Endothelial cell of umbilical vein (primary cell): ENCODE data around the gene MYO1E. TPM values are rescaled to one million over a fixed set of nuclear protein-coding genes. Genes with fewer than 3 reads are reported as not detected.

Source experiments
- BruUV-seq: library from RNA; stranded (reverse); fragments of 400-500 nt; replicated peaks from 2 replicates; lab custom pipeline; 2021; lab: Mats Ljungman, UMichigan
- CTCF ChIA-PET: fragments of 300-600, 350-600 bp; sonication (Branson Sonifier 250); formaldehyde crosslinking; loops from one replicate; lab custom pipeline; 2021; ENCODE audit warnings: antibody characterized with exemption, inconsistent platforms; lab: Charles Lee
- POLR2A ChIA-PET: fragments of 300-600, 350-600 bp; sonication (Branson Sonifier 250); formaldehyde crosslinking; loops from one replicate; lab custom pipeline; 2021; ENCODE audit warnings: antibody characterized with exemption, inconsistent platforms; lab: Charles Lee
- DNase-seq: peaks from one replicate; pipeline ENCODE4 v3.0.0-alpha.2; 2011; ENCODE audit warnings: low read depth, low spot score
- FAIRE-seq: peaks from 2 replicates; lab custom pipeline; 2011; peaks lifted over from hg19 to GRCh38; lab: Jason Lieb, UNC
- H2AFZ ChIP-seq: 2 replicates; pipeline ENCODE4 v1.6.0; 2012; ENCODE audit warnings: low read depth, low read length, control low read depth, inconsistent platforms
- H3K27ac ChIP-seq: 2 replicates; pipeline ENCODE4 v1.5.1; 2011; ENCODE audit warnings: low read depth, mild to moderate bottlenecking, control low read depth, low read length, moderate library complexity; ENCODE audit not compliant: insufficient read depth
- H3K27me3 ChIP-seq, 2 experiments: 2 replicates each; pipeline versions ENCODE4 v1.6.0 to v1.6.1; 2011; ENCODE audit warnings: low read length in 2 of 2, mixed read lengths in 1 of 2; ENCODE audit not compliant: control insufficient read depth in 2 of 2, insufficient read depth in 2 of 2
- H3K36me3 ChIP-seq, 2 experiments: 2 replicates in 1 of 2; 3 replicates in 1 of 2; pipeline ENCODE4 v1.5.1; 2011; ENCODE audit warnings: low read length in 2 of 2, mild to moderate bottlenecking in 1 of 2, moderate library complexity in 1 of 2; ENCODE audit not compliant: control insufficient read depth in 2 of 2, insufficient read depth in 2 of 2; ENCODE audit errors: extremely low read depth in 1 of 2
- H3K4me1 ChIP-seq: 3 replicates; pipeline ENCODE4 v1.5.1; 2011; ENCODE audit warnings: mild to moderate bottlenecking, low read length; ENCODE audit not compliant: control insufficient read depth, insufficient read depth; ENCODE audit errors: extremely low read depth
- H3K4me2 ChIP-seq: 2 replicates; pipeline ENCODE4 v1.6.1; 2011; ENCODE audit warnings: low read length, control low read depth, mixed read lengths; ENCODE audit not compliant: insufficient read depth
- H3K4me3 ChIP-seq, 3 experiments: fragments of 200-600 bp in 1 of 3; sonication (generic), shearing (Covaris generic) in 1 of 3; replicated peaks in 1 of 3; 2 replicates each; pipeline ENCODE4 v1.5.1; 2011 to 2016; ENCODE audit warnings: control low read depth in 3 of 3, low read length in 3 of 3, mild to moderate bottlenecking in 2 of 3, inconsistent platforms in 1 of 3, low read depth in 1 of 3, moderate library complexity in 1 of 3; ENCODE audit not compliant: insufficient read depth in 1 of 3
- H3K79me2 ChIP-seq: 2 replicates; pipeline ENCODE4 v1.6.0; 2012; ENCODE audit warnings: low read length, inconsistent platforms; ENCODE audit not compliant: control insufficient read depth, insufficient read depth
- H3K9ac ChIP-seq: replicated peaks from 2 replicates; pipeline ENCODE3; 2011; ENCODE audit warnings: low read length, control low read depth; ENCODE audit not compliant: insufficient read depth; ENCODE audit errors: extremely low read depth
- H3K9me1 ChIP-seq: replicated peaks from 3 replicates; pipeline ENCODE4 v1.6.0; 2011; ENCODE audit warnings: mild to moderate bottlenecking, low read length; ENCODE audit not compliant: control insufficient read depth, insufficient read depth; ENCODE audit errors: extremely low read depth
- H3K9me3 ChIP-seq: replicated peaks from 2 replicates; pipeline ENCODE4 v1.5.1; 2012; ENCODE audit warnings: low read length, inconsistent platforms; ENCODE audit not compliant: control insufficient read depth, insufficient read depth
- H4K20me1 ChIP-seq: replicated peaks from 2 replicates; pipeline ENCODE3; 2011; ENCODE audit warnings: mild to moderate bottlenecking, low read length; ENCODE audit not compliant: control insufficient read depth, insufficient read depth; ENCODE audit errors: extremely low read depth
- EZH2 ChIP-seq: IDR thresholded peaks from 2 replicates; pipeline ENCODE4 v1.6.1; 2012; ENCODE audit warnings: borderline replicate concordance, low read depth, mild to moderate bottlenecking, moderate library complexity, low read length, inconsistent platforms; ENCODE audit not compliant: severe bottlenecking
- FOS ChIP-seq: IDR thresholded peaks from 2 replicates; pipeline ENCODE4 v1.6.1; 2011; ENCODE audit warnings: mild to moderate bottlenecking, low read length, moderate library complexity, borderline replicate concordance; ENCODE audit not compliant: insufficient read depth
- GATA2 ChIP-seq: IDR thresholded peaks from 2 replicates; pipeline ENCODE4 v1.7.0; 2011; ENCODE audit warnings: low read depth, mild to moderate bottlenecking, moderate library complexity, mixed read lengths, low read length; ENCODE audit not compliant: insufficient read length, insufficient read depth
- JUN ChIP-seq: IDR thresholded peaks from 2 replicates; pipeline ENCODE4 v1.6.1; 2011; ENCODE audit warnings: borderline replicate concordance, low read depth; ENCODE audit not compliant: insufficient read length, insufficient read depth
- MYC ChIP-seq: IDR thresholded peaks from one replicate; pipeline ENCODE4 v1.6.1; 2011; ENCODE audit warnings: mild to moderate bottlenecking, low read depth, low read length
- POLR2A ChIP-seq: IDR thresholded peaks from 2 replicates; pipeline ENCODE4 v1.6.1; 2012; ENCODE audit warnings: low read depth, mild to moderate bottlenecking, control low read depth, low read length
- POLR2AphosphoS5 ChIP-seq: IDR thresholded peaks from 2 replicates; pipeline ENCODE4 v1.6.1; 2012; ENCODE audit warnings: low read depth, mild to moderate bottlenecking, control low read depth, low read length, moderate library complexity; ENCODE audit not compliant: insufficient read depth
- dilution Hi-C: fragments of 300-500 bp; cut with MboI; formaldehyde crosslinking; loops from one replicate; pipeline ENCODE4 v1.15.0; 2019; ENCODE audit warnings: low sequenced_read_pairs; ENCODE audit not compliant: extremely low pct_ligation_motif_present
- intact Hi-C: fragments of 100-400 bp; cut with micrococcal nuclease; formaldehyde crosslinking; loops from one replicate; pipeline ENCODE4 v1.10.0; 2022
- polyA plus RNA-seq, 4 experiments: library from polyadenylated mRNA; depleted of rRNA in 3 of 4; stranded (reverse) in 3 of 4; unstranded in 1 of 4; fragments of >200 nt; gene quantifications; 2 replicates each; pipeline versions ENCODE4 v1.2.1 to v1.2.3, GENCODE V29; 2011 to 2012; ENCODE audit warnings: missing spikeins in 1 of 4
- total RNA-seq: library from RNA; stranded (reverse); gene quantifications from 2 replicates; pipeline ENCODE4 v1.2.3, GENCODE V29; 2021
- TF ChIP-seq, protein P1 (sequence below): IDR thresholded peaks from 2 replicates; pipeline ENCODE4 v1.6.1; 2011; ENCODE audit not compliant: insufficient read depth, insufficient read length
- TF ChIP-seq, protein P2 (sequence below), 2 donors: IDR thresholded peaks; 1 replicate in 1 of 2; 2 replicates in 1 of 2; pipeline ENCODE4 v1.5.1; 2011; ENCODE audit warnings: low read length in 2 of 2, mild to moderate bottlenecking in 2 of 2, moderate library complexity in 2 of 2, control low read depth in 1 of 2, inconsistent platforms in 1 of 2, low read depth in 1 of 2; ENCODE audit not compliant: insufficient read depth in 1 of 2; ENCODE audit errors: extremely low read depth in 1 of 2

MYO1E gene
- total and polyA plus RNA-seq, 2 donors (not counting 3 experiments of a cell fraction or from before 2014, with no cell fraction given), result 31.6 to 218 TPM

DNA sequence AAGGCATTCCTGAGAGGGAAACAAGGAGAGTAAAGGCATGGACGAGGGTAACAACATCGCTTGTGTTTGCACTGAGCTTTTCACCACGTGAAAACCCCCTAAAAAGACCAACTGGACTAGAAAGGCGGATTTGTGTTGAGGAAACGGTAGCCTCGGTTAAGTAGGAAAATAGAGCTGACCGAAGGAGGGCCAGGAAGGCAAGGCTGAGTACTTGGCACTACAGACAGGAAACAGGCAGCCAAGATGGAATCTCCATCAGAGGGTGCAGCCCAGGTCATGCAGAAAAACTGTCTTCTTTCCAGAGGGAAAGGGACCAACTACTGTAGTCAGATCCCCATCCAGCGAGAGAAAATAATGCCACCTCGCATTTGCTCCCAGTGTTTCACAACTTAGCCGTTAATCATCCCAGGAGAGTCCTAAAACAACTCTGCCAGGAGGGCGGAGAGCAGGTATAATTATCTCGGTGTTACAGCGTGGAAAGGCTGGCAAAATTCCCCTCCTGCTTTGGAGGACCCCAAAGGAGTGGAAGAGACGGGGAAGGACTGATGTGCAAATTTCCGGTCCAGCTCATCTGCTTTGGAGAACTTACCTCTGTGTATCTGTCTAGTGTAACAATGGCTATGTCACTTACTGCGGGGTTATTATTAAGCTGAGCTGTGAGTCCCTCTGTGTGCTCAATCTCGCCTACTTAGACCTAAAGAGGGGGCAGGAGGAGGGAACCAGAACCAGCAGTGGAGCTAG, 77.2 kb downstream of the MYO1E start:
- FAIRE-seq (peak; percentile 83), DNase-seq (peak; percentile 83)
- Histone ChIP-seq H3K4me2 (peak overlapping the region; percentile 9), H4K20me1 (no peaks in the 10 kb centered on the region), H3K4me1 (peaks cover 53% of the 10 kb centered on the region), H3K27ac (peak overlapping the region; percentile 89), H2AFZ (no peak overlapping the region), H3K9me1 (no peaks in the 10 kb centered on the region), H3K36me3 (no peaks in the 10 kb centered on the region), H3K9ac (peak overlapping the region; percentile 44), H3K4me3 (no peak overlapping the region), H3K27me3 (no peaks in the 10 kb centered on the region), H3K79me2 (peaks cover 49% of the 10 kb centered on the region), H3K9me3 (no peaks in the 10 kb centered on the region)
- ChIA-PET CTCF (interaction anchor here (0.7 to 3.1 kb wide), 6 partner anchors 11 to 120 kb away, joined by 3 to 21 read pairs (median 4); partner anchors contain the start of gene MYO1E), POLR2A (interaction anchor here (0.6 to 1.0 kb wide), 2 partner anchors 14 to 77 kb away, joined by 3 to 5 read pairs; partner anchors contain the start of gene MYO1E)
- TF ChIP-seq EZH2, result no peak
- TF ChIP-seq, protein P1, sequence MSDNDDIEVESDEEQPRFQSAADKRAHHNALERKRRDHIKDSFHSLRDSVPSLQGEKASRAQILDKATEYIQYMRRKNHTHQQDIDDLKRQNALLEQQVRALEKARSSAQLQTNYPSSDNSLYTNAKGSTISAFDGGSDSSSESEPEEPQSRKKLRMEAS, result no peak
- TF ChIP-seq FOS, result peak; percentile 13
- TF ChIP-seq MYC, result no peak
- no peak for TF ChIP-seq JUN
- TF ChIP-seq GATA2, result peak; percentile 81
- TF ChIP-seq, protein P2, sequence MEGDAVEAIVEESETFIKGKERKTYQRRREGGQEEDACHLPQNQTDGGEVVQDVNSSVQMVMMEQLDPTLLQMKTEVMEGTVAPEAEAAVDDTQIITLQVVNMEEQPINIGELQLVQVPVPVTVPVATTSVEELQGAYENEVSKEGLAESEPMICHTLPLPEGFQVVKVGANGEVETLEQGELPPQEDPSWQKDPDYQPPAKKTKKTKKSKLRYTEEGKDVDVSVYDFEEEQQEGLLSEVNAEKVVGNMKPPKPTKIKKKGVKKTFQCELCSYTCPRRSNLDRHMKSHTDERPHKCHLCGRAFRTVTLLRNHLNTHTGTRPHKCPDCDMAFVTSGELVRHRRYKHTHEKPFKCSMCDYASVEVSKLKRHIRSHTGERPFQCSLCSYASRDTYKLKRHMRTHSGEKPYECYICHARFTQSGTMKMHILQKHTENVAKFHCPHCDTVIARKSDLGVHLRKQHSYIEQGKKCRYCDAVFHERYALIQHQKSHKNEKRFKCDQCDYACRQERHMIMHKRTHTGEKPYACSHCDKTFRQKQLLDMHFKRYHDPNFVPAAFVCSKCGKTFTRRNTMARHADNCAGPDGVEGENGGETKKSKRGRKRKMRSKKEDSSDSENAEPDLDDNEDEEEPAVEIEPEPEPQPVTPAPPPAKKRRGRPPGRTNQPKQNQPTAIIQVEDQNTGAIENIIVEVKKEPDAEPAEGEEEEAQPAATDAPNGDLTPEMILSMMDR (IDR thresholded peaks at IDR 0.05; ENCODE audit: extremely low read depth in 1 of 2, insufficient read depth in 1 of 2, low read depth in 1 of 2, low read length in 2 of 2), result no peak
- peak; percentile 40 for TF ChIP-seq POLR2A
- TF ChIP-seq POLR2AphosphoS5, result no peak
- intact Hi-C loops (loop anchor here (1.0 to 5.0 kb wide), 4 partner anchors 48 to 121 kb away; partner anchors contain the start of gene MYO1E), dilution Hi-C loops (no loop called here)
- TSS peak; percentile 70 for BruUV-seq
